Endodermal cell (in vitro differentiated cells): Measurements from ENCODE around the gene MYL5. TPM values are rescaled to one million over a fixed set of nuclear protein-coding genes. Genes with fewer than 3 reads are reported as not detected.

ENCODE experiments used
- total RNA-seq, 2 donors: library from RNA; stranded (reverse); fragmentation: NEBNext Ultra II Directional in 1 of 2; extraction: Animal tissue kit (Norgen Biotek cat#: 25700) in 1 of 2; gene quantifications; 2 replicates in 1 of 2; 3 replicates in 1 of 2; pipeline ENCODE4 v1.2.1, GENCODE V29; 2021

The MYL5 gene
- total RNA-seq, 2 donors from 2014 or later, result 20.0 to 23.4 TPM

Other genes starting within 250 kb of the MYL5 start
- 10 to 100 TPM; 68.9 to 71.5 TPM for gene ZNF721, start 175.4 kb upstream of the MYL5 start, total RNA-seq
- 10 to 100 TPM; 73.4 to 80.3 TPM for gene PIGG, start 175.3 kb upstream of the MYL5 start, total RNA-seq
- gene TMEM271, start 98.2 kb upstream of the MYL5 start, total RNA-seq, result not detected
- 10 to 100 TPM; 12.4 to 14.6 TPM for gene PDE6B, start 49.0 kb upstream of the MYL5 start, total RNA-seq
- 100 to 1,000 TPM; 407 to 456 TPM for gene ATP5ME, start 266 bp upstream of the MYL5 start, total RNA-seq
- 10 to 100 TPM; 15.1 to 16.4 TPM for gene SLC49A3, start 14.6 kb downstream of the MYL5 start, total RNA-seq
- 10 to 100 TPM; 53.1 to 64.0 TPM for gene PCGF3, start 31.3 kb downstream of the MYL5 start, total RNA-seq
- 1 to 10 TPM; 1.0 to 1.9 TPM for gene CPLX1, start 151.6 kb downstream of the MYL5 start, total RNA-seq